ENCODE measurements around the gene CORT.
"Not testable (repeated sequence)": the region's sequence is repeated elsewhere in the genome, so short reads cannot be mapped to it uniquely, and the experiment has no call there.

Gene CORT

GRCh38 chr1:10449751-10450150, at the start of gene CORT:
Gene CORT (plus strand): TSS chr1:10450031. CDS start chr1:10450224, 193 bp downstream.
- DNase-seq, result no peak

- DNase-seq, result no peak
These were observed 48.5 kb upstream of the CORT start for GRCh38 chr1:10401281-10401680.

GRCh38 chr1:10402729-10403274, 47.0 kb upstream of the CORT start:
- no peak for DNase-seq

GRCh38 chr1:10407201-10407600, 42.6 kb upstream of the CORT start:
- no peak for DNase-seq

GRCh38 chr1:10415211-10415930, 34.5 kb upstream of the CORT start:
- DNase-seq, result no peak

GRCh38 chr1:10415967-10416366, 33.9 kb upstream of the CORT start:
- not testable (repeated sequence) for DNase-seq

GRCh38 chr1:10418741-10419140, 31.1 kb upstream of the CORT start:
- DNase-seq, result not testable (repeated sequence)

GRCh38 chr1:10419351-10419750, 30.5 kb upstream of the CORT start:
- no peak for DNase-seq

GRCh38 chr1:10421637-10422036, 28.2 kb upstream of the CORT start:
- DNase-seq, result no peak

- DNase-seq, result no peak
These were observed 25.8 kb upstream of the CORT start for GRCh38 chr1:10424034-10424433.

- no peak for DNase-seq
These were observed 25.2 kb upstream of the CORT start for GRCh38 chr1:10424651-10425050.

- not testable (repeated sequence) for DNase-seq
These were observed 23.9 kb upstream of the CORT start for GRCh38 chr1:10425826-10426534.

- DNase-seq, result not testable (repeated sequence)
These were observed 23.3 kb upstream of the CORT start for GRCh38 chr1:10426535-10426848.

GRCh38 chr1:10428984-10429383, 20.8 kb upstream of the CORT start:
- DNase-seq, result no peak

- DNase-seq, result no peak
These were observed 20.0 kb upstream of the CORT start for GRCh38 chr1:10429868-10430215.

GRCh38 chr1:10430216-10431069, 19.4 kb upstream of the CORT start, which contains the start of gene CENPS:
Gene CENPS (plus strand): TSS chr1:10430433. CDS start chr1:10430518, 85 bp downstream.
- peak; percentile 85 to 94 for DNase-seq

- DNase-seq, result no peak
These were observed 18.6 kb upstream of the CORT start for GRCh38 chr1:10431070-10431730.

- DNase-seq, result no peak
These were observed 16.7 kb upstream of the CORT start for GRCh38 chr1:10432910-10433700.

GRCh38 chr1:10433790-10434189, 16.0 kb upstream of the CORT start:
- DNase-seq, result no peak

- DNase-seq, result no peak
These were observed 15.2 kb upstream of the CORT start for GRCh38 chr1:10434590-10434989.

- DNase-seq, result no peak
These were observed 12.8 kb upstream of the CORT start for GRCh38 chr1:10437052-10437451.

GRCh38 chr1:10438677-10439163, 11.1 kb upstream of the CORT start:
- DNase-seq, result no peak

Data from stimulated activated CD4-positive, alpha-beta T cell treated with anti-CD3 and anti-CD28 coated beads, Interleukin-2, amount 100 ng/mL, for 48 hours (primary cell).